Keratinocyte (primary cell): ENCODE measurements around the gene DDX46.

Experiments
- EZH2 ChIP-seq: IDR thresholded peaks from one replicate; pipeline ENCODE4 v1.6.1; 2012; ENCODE audit warnings: inconsistent platforms, mild to moderate bottlenecking, low read length, moderate library complexity
- TF ChIP-seq, protein P1 (sequence below), 3 experiments: IDR thresholded peaks in 1 of 3; conservative IDR thresholded peaks in 1 of 3; optimal IDR thresholded peaks in 1 of 3; 2 replicates in 2 of 3; 3 replicates in 1 of 3; pipeline versions ENCODE3 to v1.5.1; 2011; ENCODE audit warnings: low read length in 3 of 3, mild to moderate bottlenecking in 3 of 3, moderate library complexity in 2 of 3, control low read depth in 1 of 3, inconsistent platforms in 1 of 3; ENCODE audit not compliant: insufficient read depth in 2 of 3; ENCODE audit errors: extremely low read depth in 1 of 3

DNA sequence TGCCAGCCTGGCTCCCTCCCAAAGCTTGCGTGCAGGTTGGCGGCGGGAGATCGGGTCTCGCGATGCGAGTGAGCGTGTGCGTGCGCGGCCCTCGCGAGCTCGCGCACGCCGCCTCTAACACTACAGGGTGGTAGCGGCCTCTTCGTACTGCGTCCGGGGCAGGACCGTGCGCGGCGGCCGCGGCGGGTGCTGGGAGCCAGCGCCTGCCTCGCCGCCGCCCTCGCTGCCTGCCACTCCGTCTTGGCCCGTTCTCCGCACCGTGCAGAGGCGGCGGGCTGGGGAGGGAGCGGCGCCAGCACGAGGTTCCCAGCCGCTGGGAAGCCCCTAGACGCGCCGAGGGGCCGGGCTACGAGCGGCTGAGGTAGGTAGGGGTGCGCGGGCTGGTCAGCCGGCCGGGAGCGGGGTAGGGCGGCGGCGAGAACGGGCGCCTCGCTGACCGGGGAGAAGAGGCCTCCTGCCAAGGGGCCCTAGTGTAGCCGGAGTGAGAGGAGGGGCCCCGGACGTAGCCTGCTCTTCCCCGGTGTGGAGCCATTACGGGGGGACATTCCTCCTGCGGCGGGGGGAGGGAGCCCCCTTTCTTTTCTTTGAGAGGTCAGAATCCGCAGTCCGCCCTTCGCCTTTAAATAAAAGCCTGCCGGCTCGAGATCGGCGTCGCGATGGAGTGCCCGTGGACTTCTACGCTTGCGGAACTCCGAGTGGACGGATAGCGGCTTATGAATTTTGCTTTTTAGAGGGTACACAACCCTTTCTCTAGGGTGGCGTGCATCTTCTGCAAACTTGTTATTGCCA is 87.5 kb downstream of the DDX46 start, which contains the start of gene C5orf24:
- TF ChIP-seq, protein P1, sequence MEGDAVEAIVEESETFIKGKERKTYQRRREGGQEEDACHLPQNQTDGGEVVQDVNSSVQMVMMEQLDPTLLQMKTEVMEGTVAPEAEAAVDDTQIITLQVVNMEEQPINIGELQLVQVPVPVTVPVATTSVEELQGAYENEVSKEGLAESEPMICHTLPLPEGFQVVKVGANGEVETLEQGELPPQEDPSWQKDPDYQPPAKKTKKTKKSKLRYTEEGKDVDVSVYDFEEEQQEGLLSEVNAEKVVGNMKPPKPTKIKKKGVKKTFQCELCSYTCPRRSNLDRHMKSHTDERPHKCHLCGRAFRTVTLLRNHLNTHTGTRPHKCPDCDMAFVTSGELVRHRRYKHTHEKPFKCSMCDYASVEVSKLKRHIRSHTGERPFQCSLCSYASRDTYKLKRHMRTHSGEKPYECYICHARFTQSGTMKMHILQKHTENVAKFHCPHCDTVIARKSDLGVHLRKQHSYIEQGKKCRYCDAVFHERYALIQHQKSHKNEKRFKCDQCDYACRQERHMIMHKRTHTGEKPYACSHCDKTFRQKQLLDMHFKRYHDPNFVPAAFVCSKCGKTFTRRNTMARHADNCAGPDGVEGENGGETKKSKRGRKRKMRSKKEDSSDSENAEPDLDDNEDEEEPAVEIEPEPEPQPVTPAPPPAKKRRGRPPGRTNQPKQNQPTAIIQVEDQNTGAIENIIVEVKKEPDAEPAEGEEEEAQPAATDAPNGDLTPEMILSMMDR (optimal IDR thresholded peaks at IDR 0.05 in 1 of 3, IDR thresholded peaks at IDR 0.05 in 1 of 3, conservative IDR thresholded peaks at IDR 0.05 in 1 of 3; ENCODE audit: extremely low read depth in 1 of 3, insufficient read depth in 2 of 3, low read length in 3 of 3) = no peak
- TF ChIP-seq EZH2 = no peak
